Measurements from ENCODE around the gene AFF3. TPM values are rescaled to one million over a fixed set of nuclear protein-coding genes. Genes with fewer than 3 reads are reported as not detected.
"Not testable (repeated sequence)": the region's sequence is repeated elsewhere in the genome, so short reads cannot be mapped to it uniquely, and the experiment has no call there.

The AFF3 gene
- total RNA-seq, 1 experiment from 2014 or later: 0.61 TPM

GRCh38 chr2:99947366-99947765 is 195.0 kb downstream of the AFF3 start:
- RAD21 ChIA-PET (ENCODE audit: low non-redundant PET in 1 of 2, low total read pairs in 2 of 2, uncharacterized antibody in 2 of 2, unreplicated experiment in 2 of 2); BruUV-seq (replicated peaks); H3K36me3 ChIP-seq (ENCODE audit: control insufficient read depth in 1 of 2, insufficient read depth in 2 of 2, low read length in 2 of 2); H3K4me3 ChIP-seq (replicated peaks in 1 of 2; ENCODE audit: low read depth in 1 of 2, low read length in 2 of 2); H3K9me2 ChIP-seq (ENCODE audit: insufficient read depth); ATAC-seq; H2AFZ ChIP-seq (ENCODE audit: low read depth, low read length, poor library complexity, severe bottlenecking); H3K79me2 ChIP-seq (ENCODE audit: insufficient read depth, low read length); H4K20me1 ChIP-seq (ENCODE audit: insufficient read depth); H3K4me2 ChIP-seq (ENCODE audit: low read length); intact Hi-C loops (cut with micrococcal nuclease); H3K9me3 ChIP-seq (ENCODE audit: control insufficient read depth in 1 of 2, insufficient read depth in 1 of 2, low read depth in 1 of 2, low read length in 2 of 2); CTCF ChIA-PET; POLR2A ChIA-PET; DNase-seq (ENCODE audit: low read depth, low spot score); H3K4me1 ChIP-seq (ENCODE audit: control insufficient read depth in 1 of 2, insufficient read depth in 2 of 2, low read length in 2 of 2); H3K27ac ChIP-seq (ENCODE audit: low read depth, low read length); H3K9ac ChIP-seq (ENCODE audit: low read length): not testable (repeated sequence)
- H3K27me3 ChIP-seq (ENCODE audit: insufficient read depth, low read length): peaks cover 42% of the 10 kb centered on the region

- no TSS peak for BruUV-seq (replicated peaks)
- Histone ChIP-seq H3K4me1 (ENCODE audit: control insufficient read depth in 1 of 2, insufficient read depth in 2 of 2, low read length in 2 of 2) (no peaks in the 10 kb centered on the region), H3K27me3 (ENCODE audit: insufficient read depth, low read length) (peaks cover 54% of the 10 kb centered on the region), H3K9me2 (ENCODE audit: insufficient read depth) (no peaks in the 10 kb centered on the region), H3K36me3 (ENCODE audit: control insufficient read depth in 1 of 2, insufficient read depth in 2 of 2, low read length in 2 of 2) (no peaks in the 10 kb centered on the region), H3K4me3 (replicated peaks in 1 of 2; ENCODE audit: low read depth in 1 of 2, low read length in 2 of 2) (no peak overlapping the region), H3K27ac (ENCODE audit: low read depth, low read length) (no peak overlapping the region), H3K9ac (ENCODE audit: low read length) (no peak overlapping the region), H3K9me3 (ENCODE audit: control insufficient read depth in 1 of 2, insufficient read depth in 1 of 2, low read depth in 1 of 2, low read length in 2 of 2) (no peaks in the 10 kb centered on the region), H3K4me2 (ENCODE audit: low read length) (no peak overlapping the region), H2AFZ (ENCODE audit: low read depth, low read length, poor library complexity, severe bottlenecking) (no peak overlapping the region), H3K79me2 (ENCODE audit: insufficient read depth, low read length) (no peaks in the 10 kb centered on the region), H4K20me1 (ENCODE audit: insufficient read depth) (no peaks in the 10 kb centered on the region)
- CTCF ChIA-PET: no interaction called here
- TF ChIP-seq ELF1 (IDR thresholded peaks at IDR 0.05; ENCODE audit: borderline replicate concordance, low read depth) (no peak), JUND (IDR thresholded peaks at IDR 0.05) (no peak), CEBPB (IDR thresholded peaks at IDR 0.05; ENCODE audit: low read depth) (no peak), ZBTB33 (IDR thresholded peaks at IDR 0.05; ENCODE audit: extremely low read depth, insufficient replicate concordance, low read length) (no peak), POLR2AphosphoS5 (IDR thresholded peaks at IDR 0.05; ENCODE audit: low read depth, low read length) (no peak), TCF7L2 (IDR thresholded peaks at IDR 0.05; ENCODE audit: borderline replicate concordance, extremely low read depth, insufficient read depth, insufficient read length) (no peak), YY1 (IDR thresholded peaks at IDR 0.05; ENCODE audit: extremely low read depth, insufficient replicate concordance, low read depth, low read length) (no peak)
- TF ChIP-seq, protein P1, sequence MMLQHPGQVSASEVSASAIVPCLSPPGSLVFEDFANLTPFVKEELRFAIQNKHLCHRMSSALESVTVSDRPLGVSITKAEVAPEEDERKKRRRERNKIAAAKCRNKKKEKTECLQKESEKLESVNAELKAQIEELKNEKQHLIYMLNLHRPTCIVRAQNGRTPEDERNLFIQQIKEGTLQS (IDR thresholded peaks at IDR 0.05): no peak
- TF ChIP-seq, protein P2, sequence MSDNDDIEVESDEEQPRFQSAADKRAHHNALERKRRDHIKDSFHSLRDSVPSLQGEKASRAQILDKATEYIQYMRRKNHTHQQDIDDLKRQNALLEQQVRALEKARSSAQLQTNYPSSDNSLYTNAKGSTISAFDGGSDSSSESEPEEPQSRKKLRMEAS (IDR thresholded peaks at IDR 0.05): no peak
- POLR2A ChIA-PET: no interaction called here
- no peak for DNase-seq (ENCODE audit: low read depth, low spot score)
- intact Hi-C loops (cut with micrococcal nuclease): no loop called here
- ATAC-seq: no peak
- RAD21 ChIA-PET (ENCODE audit: low non-redundant PET in 1 of 2, low total read pairs in 2 of 2, uncharacterized antibody in 2 of 2, unreplicated experiment in 2 of 2): no interaction called here
Measured at GRCh38 chr2:99944019-99944418, 198.4 kb downstream of the AFF3 start.

All from HCT116 (cell line).